ENCODE data around the gene NINJ1. TPM values are rescaled to one million over a fixed set of nuclear protein-coding genes. Genes with fewer than 3 reads are reported as not detected.
A peak's percentile ranks its signal among the peaks of the same experiment; 100 is the strongest.

NINJ1 gene
- total RNA-seq, 1 donor from 2014 or later: 53.7 TPM

GRCh38 chr9:93139365-93140182 is 5.5 kb upstream of the NINJ1 start:
- intact Hi-C loops (cut with micrococcal nuclease): loop anchor here (5.0 kb wide), 1 partner anchor 448 kb away; no protein-coding TSS in a partner anchor
- Histone ChIP-seq H3K27ac (replicated peaks) (no peak overlapping the region), H3K36me3 (no peaks in the 10 kb centered on the region)

GRCh38 chr9:93138171-93138764 is 4.2 kb upstream of the NINJ1 start:
- no peaks in the 10 kb centered on the region for H3K27me3 ChIP-seq (ENCODE audit: low read depth)
- no peak overlapping the region for H3K27ac ChIP-seq (replicated peaks)
- H3K9me3 ChIP-seq (replicated peaks): peaks cover 4% of the 10 kb centered on the region
- peaks cover 23% of the 10 kb centered on the region for H3K4me1 ChIP-seq
- intact Hi-C loops (cut with micrococcal nuclease): no loop called here
- no peak overlapping the region for H3K4me3 ChIP-seq
- DNase-seq: no peak
- TF ChIP-seq CTCF (IDR thresholded peaks at IDR 0.05; ENCODE audit: borderline replicate concordance): no peak
- no peaks in the 10 kb centered on the region for H3K36me3 ChIP-seq

More at GRCh38 chr9:93139365-93140182, 5.5 kb upstream of the NINJ1 start:
- no peaks in the 10 kb centered on the region for H3K27me3 ChIP-seq (ENCODE audit: low read depth)
- H3K9me3 ChIP-seq (replicated peaks): peaks cover 4% of the 10 kb centered on the region
- no peak overlapping the region for H3K4me3 ChIP-seq
- no peak for DNase-seq
- H3K4me1 ChIP-seq: peaks cover 21% of the 10 kb centered on the region
- TF ChIP-seq CTCF (IDR thresholded peaks at IDR 0.05; ENCODE audit: borderline replicate concordance): no peak

GRCh38 chr9:93137362-93137761 is 3.3 kb upstream of the NINJ1 start:
- no peak overlapping the region for H3K27ac ChIP-seq (replicated peaks)
- H3K27me3 ChIP-seq (ENCODE audit: low read depth): no peaks in the 10 kb centered on the region
- intact Hi-C loops (cut with micrococcal nuclease): no loop called here
- no peaks in the 10 kb centered on the region for H3K36me3 ChIP-seq
- no peak for DNase-seq
- TF ChIP-seq CTCF (IDR thresholded peaks at IDR 0.05; ENCODE audit: borderline replicate concordance): no peak
- peaks cover 4% of the 10 kb centered on the region for H3K9me3 ChIP-seq (replicated peaks)
- no peak overlapping the region for H3K4me3 ChIP-seq
- H3K4me1 ChIP-seq: peaks cover 32% of the 10 kb centered on the region

GRCh38 chr9:93136011-93136440 is 2.0 kb upstream of the NINJ1 start:
- peak overlapping the region; percentile 27 for H3K4me3 ChIP-seq
- H3K27ac ChIP-seq (replicated peaks): peak overlapping the region; percentile 6
- DNase-seq: no peak
- H3K36me3 ChIP-seq: no peaks in the 10 kb centered on the region
- H3K4me1 ChIP-seq: peaks cover 45% of the 10 kb centered on the region
- peaks cover 4% of the 10 kb centered on the region for H3K9me3 ChIP-seq (replicated peaks)
- TF ChIP-seq CTCF (IDR thresholded peaks at IDR 0.05; ENCODE audit: borderline replicate concordance): no peak
- intact Hi-C loops (cut with micrococcal nuclease): no loop called here
- no peaks in the 10 kb centered on the region for H3K27me3 ChIP-seq (ENCODE audit: low read depth)

GRCh38 chr9:93134740-93135444 is 841 bp upstream of the NINJ1 start:
- Histone ChIP-seq H3K27ac (replicated peaks) (peak overlapping the region; percentile 93), H3K27me3 (ENCODE audit: low read depth) (no peaks in the 10 kb centered on the region), H3K4me3 (peak overlapping the region; percentile 87), H3K36me3 (no peaks in the 10 kb centered on the region), H3K9me3 (replicated peaks) (peaks cover 4% of the 10 kb centered on the region), H3K4me1 (peaks cover 56% of the 10 kb centered on the region)
- intact Hi-C loops (cut with micrococcal nuclease): no loop called here
- no peak for TF ChIP-seq CTCF (IDR thresholded peaks at IDR 0.05; ENCODE audit: borderline replicate concordance)
- DNase-seq: no peak

Measured in left ventricle myocardium inferior (tissue), 1 donor.